IPS-18c (cell line): Measurements from ENCODE around the gene CUX1.
A peak's percentile ranks its signal among the peaks of the same experiment; 100 is the strongest.

Source experiments
- H3K4me3 ChIP-seq: 2 replicates; pipeline ENCODE4 v1.7.0; 2013; ENCODE audit warnings: low read depth, mild to moderate bottlenecking, low read length, moderate library complexity; ENCODE audit not compliant: insufficient read depth
- H3K9me3 ChIP-seq: one replicate; pipeline ENCODE4 v1.6.1; 2013; ENCODE audit warnings: mild to moderate bottlenecking, low read length, moderate library complexity; ENCODE audit not compliant: control insufficient read depth, insufficient read depth

The CUX1 gene

DNA sequence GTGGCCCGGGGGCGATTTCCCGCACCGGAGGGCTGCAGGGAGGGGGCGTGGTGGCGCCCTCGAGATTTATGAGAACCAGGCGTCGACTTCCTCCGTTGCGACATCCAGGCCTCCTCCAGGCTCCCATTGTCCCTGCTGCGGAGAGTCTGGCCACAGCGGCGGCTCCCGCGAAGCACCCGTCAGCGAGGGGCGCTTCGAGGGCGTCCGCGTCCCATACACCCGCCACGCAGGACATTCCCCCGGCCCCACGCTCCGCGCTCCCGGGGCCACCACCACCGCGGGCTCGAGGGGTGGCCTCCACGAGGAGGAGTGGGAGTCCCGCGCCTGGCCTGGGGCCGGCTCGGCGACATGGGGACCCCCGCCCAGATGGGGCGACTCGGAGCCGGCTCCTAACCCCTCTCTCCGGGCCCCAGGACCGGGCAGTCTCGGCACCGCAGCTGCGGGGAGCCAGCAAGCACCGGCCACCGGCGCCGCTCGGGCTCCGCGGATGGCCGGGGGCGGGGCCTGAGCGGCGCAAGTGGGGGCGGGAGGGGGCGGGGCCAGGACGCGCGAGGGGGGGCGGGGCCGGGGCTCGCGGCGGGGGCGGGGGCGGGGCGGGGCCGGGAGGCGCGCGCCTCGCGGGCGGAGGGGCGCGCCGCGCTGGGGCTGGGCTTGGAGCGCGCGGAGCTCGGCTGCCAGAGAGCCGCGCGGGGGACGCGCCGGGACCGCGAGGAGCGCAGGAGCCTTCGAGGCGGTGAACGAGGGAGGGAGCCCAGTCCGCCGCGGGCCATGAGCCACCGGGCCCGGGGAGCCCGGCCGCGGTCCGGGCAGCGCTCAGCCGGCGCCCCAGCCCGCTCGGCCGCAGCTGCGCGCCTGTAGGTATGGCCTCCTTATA lies 469.0 kb downstream of the CUX1 start, which contains the start of gene SH2B2:
Gene SH2B2 (plus strand): TSS at position 632 of the 874 bp plus-strand sequence. CDS start 13,683 bp downstream, outside the sequence.
- H3K9me3 ChIP-seq, result peaks cover 2% of the 10 kb centered on the region
- H3K4me3 ChIP-seq, result peak within 1 kb of the TSS; percentile 87

DNA sequence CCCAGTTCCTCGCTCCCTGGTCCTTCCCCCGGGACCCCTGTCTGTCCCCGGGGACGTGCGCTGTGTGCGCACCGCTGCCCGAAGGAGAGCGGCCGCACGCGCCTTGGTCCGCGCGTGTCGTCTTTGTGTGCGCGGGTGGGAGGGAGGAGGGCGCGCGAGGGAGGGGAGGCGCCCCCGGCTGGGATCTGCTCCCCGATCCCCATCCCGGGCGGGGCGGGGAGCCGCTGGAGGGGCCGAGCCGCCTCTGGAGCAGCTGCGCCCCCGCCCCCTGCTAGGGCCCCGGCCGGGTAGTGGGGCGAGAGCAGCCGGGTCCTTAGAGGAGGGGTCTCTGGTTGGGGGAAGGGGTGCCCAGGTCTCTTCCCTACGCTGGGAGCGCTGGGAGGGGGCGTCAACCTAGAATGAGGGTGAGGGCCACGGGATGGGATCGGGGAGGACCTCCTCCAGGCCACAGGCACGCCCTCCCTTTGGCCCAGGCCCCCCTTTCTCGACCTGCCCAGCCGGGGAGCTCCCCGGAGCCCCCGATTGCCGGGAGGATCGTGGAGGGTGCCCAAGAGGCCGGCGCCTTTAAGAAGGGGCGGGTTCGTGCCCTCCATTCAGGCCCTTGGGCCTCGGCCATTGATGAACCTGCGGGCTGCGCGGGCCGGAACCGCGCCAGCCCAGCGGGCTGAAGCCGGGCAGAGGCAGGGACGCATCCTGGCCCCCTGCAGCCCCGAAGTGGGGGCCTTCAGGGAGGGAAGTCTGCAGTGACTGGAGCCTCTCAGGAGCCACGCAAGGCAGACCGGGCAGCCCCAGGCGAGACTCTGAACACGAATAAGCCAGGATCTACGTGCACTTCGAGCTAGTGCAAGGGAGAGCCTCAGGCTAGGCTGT lies 469.9 kb downstream of the CUX1 start:
- Histone ChIP-seq H3K9me3 (peaks cover 2% of the 10 kb centered on the region), H3K4me3 (peak overlapping the region; percentile 87)

- Histone ChIP-seq H3K9me3 (peaks cover 2% of the 10 kb centered on the region), H3K4me3 (peak overlapping the region; percentile 87)
Observed at GRCh38 chr7:102287981-102288278, 470.5 kb downstream of the CUX1 start.

GRCh38 chr7:102288285-102288930 lies 471.0 kb downstream of the CUX1 start:
- H3K4me3 ChIP-seq, result peak overlapping the region; percentile 87; the same call in 1 of the 2 replicates
- peaks cover 2% of the 10 kb centered on the region for H3K9me3 ChIP-seq

DNA sequence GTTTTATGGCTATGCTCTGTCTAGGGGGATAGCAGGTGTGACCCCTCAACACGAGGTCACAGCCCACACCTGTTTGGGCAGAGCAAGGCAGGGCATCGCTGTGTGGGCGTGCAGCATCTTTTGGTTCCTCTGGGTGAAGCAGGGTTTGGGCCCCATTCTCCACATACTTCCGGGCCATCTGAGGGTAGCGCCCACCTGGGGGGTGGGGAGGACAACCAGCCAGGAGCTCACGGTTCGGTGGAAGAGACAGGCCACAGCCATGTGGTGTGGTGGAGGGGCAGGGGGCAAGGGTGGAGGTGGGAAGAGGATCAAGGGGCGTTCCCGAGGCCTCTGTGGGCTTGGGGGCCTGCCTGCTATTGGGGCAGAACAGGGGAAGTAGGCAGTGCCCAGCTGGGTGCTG lies 471.6 kb downstream of the CUX1 start:
- H3K4me3 ChIP-seq, result no peak overlapping the region
- H3K9me3 ChIP-seq, result peaks cover 2% of the 10 kb centered on the region

DNA sequence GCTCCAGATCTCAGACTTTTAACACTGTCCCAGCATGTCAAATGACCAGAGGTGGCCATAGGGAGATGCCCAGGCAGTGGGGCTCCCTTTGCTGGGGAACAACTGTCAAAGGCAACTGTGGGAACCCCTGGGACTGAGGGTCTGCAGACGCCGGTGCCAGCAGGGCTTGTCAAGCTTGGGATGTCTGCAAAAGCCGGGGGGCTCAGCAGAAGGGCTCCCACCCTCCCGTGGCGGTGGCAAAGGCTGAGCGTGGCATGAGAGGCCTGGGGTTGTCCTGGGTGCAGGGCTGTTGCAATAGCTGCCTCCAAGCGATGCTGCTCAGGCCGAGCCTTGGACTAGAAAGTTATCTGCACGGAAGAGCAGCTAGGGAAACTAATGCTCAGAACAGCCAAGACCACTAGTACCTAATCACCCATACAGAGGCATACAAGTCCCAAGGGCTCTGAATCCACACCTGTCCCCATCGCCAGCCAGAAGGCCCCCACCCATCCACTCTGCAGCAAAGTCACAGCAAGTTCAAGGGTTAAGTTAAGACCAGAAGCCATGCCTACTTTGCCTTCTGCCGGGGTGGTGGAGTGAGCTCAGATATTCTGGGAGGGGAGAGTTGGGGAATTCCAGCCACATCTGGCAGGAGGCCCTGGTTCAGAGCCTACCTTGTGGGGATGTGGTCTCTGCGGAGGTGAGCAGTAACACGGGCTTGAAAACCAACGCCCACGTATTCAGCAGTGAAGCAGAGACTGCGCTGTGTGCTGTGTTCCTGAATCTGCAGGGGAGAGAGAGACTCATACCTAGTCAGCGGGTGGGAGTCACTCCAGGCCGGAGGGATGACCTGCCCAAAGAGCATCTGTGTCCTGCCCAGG lies 473.9 kb downstream of the CUX1 start:
- peaks cover 2% of the 10 kb centered on the region for H3K9me3 ChIP-seq
- H3K4me3 ChIP-seq, result no peak overlapping the region

GRCh38 chr7:102291916-102292267 lies 474.5 kb downstream of the CUX1 start:
- H3K9me3 ChIP-seq, result no peaks in the 10 kb centered on the region
- H3K4me3 ChIP-seq, result no peak overlapping the region

- Histone ChIP-seq H3K4me3 (peak overlapping the region; percentile 40), H3K9me3 (no peaks in the 10 kb centered on the region)
Observed at GRCh38 chr7:102292813-102293798, 475.7 kb downstream of the CUX1 start.

DNA sequence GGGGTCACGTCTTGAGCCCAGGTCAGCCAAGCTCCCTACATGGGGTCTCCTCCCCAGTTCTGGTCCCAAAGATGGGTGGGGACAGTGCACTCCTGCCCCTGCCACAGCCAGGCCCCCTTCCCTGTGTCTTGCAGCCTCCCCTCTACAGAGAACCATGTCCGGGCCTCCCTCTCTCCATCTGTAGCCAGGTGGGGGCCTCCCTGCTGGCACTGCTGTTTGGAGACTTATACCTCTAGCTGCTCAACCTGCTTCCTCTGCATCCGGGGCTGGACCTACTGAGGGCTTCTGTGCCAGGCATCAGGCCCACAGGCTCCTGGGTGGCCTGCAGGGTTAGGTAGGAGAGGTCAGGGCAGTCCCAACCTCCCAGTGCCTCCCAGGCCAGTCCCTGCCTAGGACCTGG lies 477.2 kb downstream of the CUX1 start:
- H3K4me3 ChIP-seq, result no peak overlapping the region
- no peaks in the 10 kb centered on the region for H3K9me3 ChIP-seq

- Histone ChIP-seq H3K4me3 (no peak overlapping the region), H3K9me3 (no peaks in the 10 kb centered on the region)
Observed at GRCh38 chr7:102295346-102296178, 478.1 kb downstream of the CUX1 start.

- H3K9me3 ChIP-seq, result no peaks in the 10 kb centered on the region
- H3K4me3 ChIP-seq, result no peak overlapping the region
Observed at GRCh38 chr7:102296179-102296438, 478.7 kb downstream of the CUX1 start.

- H3K4me3 ChIP-seq, result no peak overlapping the region
Observed at GRCh38 chr7:102296514-102296913, 479.1 kb downstream of the CUX1 start.

GRCh38 chr7:102297487-102298218 lies 480.2 kb downstream of the CUX1 start:
- H3K9me3 ChIP-seq, result no peaks in the 10 kb centered on the region
- H3K4me3 ChIP-seq, result no peak overlapping the region

More at GRCh38 chr7:102296514-102296913, 479.1 kb downstream of the CUX1 start:
- no peaks in the 10 kb centered on the region for H3K9me3 ChIP-seq

DNA sequence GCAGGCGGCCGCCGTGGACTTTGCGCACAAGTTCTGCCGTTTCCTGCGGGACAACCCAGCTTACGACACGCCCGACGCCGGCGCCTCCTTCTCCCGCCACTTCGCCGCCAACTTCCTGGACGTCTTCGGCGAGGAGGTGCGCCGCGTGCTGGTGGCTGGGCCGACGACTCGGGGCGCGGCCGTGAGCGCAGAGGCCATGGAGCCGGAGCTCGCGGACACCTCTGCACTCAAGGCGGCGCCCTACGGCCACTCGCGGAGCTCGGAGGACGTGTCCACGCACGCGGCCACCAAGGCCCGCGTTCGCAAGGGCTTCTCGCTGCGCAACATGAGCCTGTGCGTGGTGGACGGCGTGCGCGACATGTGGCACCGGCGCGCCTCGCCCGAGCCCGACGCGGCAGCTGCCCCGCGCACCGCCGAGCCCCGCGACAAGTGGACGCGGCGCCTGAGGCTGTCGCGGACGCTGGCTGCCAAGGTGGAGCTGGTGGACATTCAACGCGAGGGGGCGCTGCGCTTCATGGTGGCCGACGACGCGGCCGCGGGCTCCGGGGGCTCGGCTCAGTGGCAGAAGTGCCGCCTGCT lies 483.3 kb downstream of the CUX1 start:
- Histone ChIP-seq H3K9me3 (no peaks in the 10 kb centered on the region), H3K4me3 (no peak overlapping the region)
